HepG2 (cell line): Measurements from ENCODE around the gene GANC. TPM values are rescaled to one million over a fixed set of nuclear protein-coding genes. Genes with fewer than 3 reads are reported as not detected.

Source experiments
- AGO2 ChIP-seq: fragments of 200-400 bp; formaldehyde crosslinking; optimal IDR thresholded peaks from 2 replicates; pipeline ENCODE3; 2017; ENCODE audit warnings: mild to moderate bottlenecking, low read depth, low read length, moderate library complexity
- CC2D1A ChIP-seq: sonication (generic); formaldehyde crosslinking; IDR thresholded peaks from 2 replicates; pipeline ENCODE4 v1.8.1; 2023; ENCODE audit warnings: mild to moderate bottlenecking, missing genetic modification reagents
- FOXA3 ChIP-seq: IDR thresholded peaks from 2 replicates; pipeline ENCODE4 v1.6.1; 2016; ENCODE audit warnings: missing genetic modification reagents, missing compliant biosample characterization
- FOXO1 ChIP-seq: sonication (generic); formaldehyde crosslinking; IDR thresholded peaks from 2 replicates; pipeline ENCODE4 v1.4.0; 2020; ENCODE audit warnings: missing genetic modification reagents
- HOXA5 ChIP-seq: sonication (generic); formaldehyde crosslinking; IDR thresholded peaks from 2 replicates; pipeline ENCODE4 v1.4.0; 2020; ENCODE audit warnings: missing genetic modification reagents
- MTF1 ChIP-seq: sonication (generic); formaldehyde crosslinking; IDR thresholded peaks from 2 replicates; pipeline ENCODE4 v1.5.0; 2020; ENCODE audit warnings: missing genetic modification reagents
- MXI1 ChIP-seq: IDR thresholded peaks from 3 replicates; pipeline ENCODE4 v1.6.1; 2012; ENCODE audit warnings: low read depth, low read length, inconsistent platforms, borderline replicate concordance
- NR2C2 ChIP-seq: sonication (generic); formaldehyde crosslinking; IDR thresholded peaks from 2 replicates; pipeline ENCODE4 v1.4.0; 2020; ENCODE audit warnings: missing genetic modification reagents, mild to moderate bottlenecking, moderate library complexity, borderline replicate concordance
- NR3C1 ChIP-seq: sonication (generic); formaldehyde crosslinking; IDR thresholded peaks from 2 replicates; pipeline ENCODE4 v1.4.0; 2020; ENCODE audit warnings: missing genetic modification reagents
- SMARCE1 ChIP-seq: fragments of 450-650 bp; IDR thresholded peaks from 2 replicates; pipeline ENCODE4 v1.6.1; 2017; ENCODE audit warnings: borderline replicate concordance
- SNAPC2 ChIP-seq: sonication (generic); formaldehyde crosslinking; IDR thresholded peaks from 2 replicates; pipeline ENCODE4 v1.8.1; 2022; ENCODE audit warnings: mild to moderate bottlenecking, missing genetic modification reagents
- TAF15 ChIP-seq: fragments of 200-400 bp; formaldehyde crosslinking; IDR thresholded peaks from one replicate; pipeline ENCODE4 v1.6.1; 2018; ENCODE audit warnings: mild to moderate bottlenecking, low read depth, low read length; ENCODE audit not compliant: poor library complexity, severe bottlenecking
- ZNF557 ChIP-seq: sonication (generic); formaldehyde crosslinking; IDR thresholded peaks from 2 replicates; pipeline ENCODE4 v1.4.0; 2020; ENCODE audit warnings: missing genetic modification reagents
- ZNF713 ChIP-seq: sonication (generic); formaldehyde crosslinking; IDR thresholded peaks from 2 replicates; pipeline ENCODE4 v1.4.0; 2020; ENCODE audit warnings: mild to moderate bottlenecking, missing genetic modification reagents
- ZSCAN31 ChIP-seq: sonication (generic); formaldehyde crosslinking; IDR thresholded peaks from 2 replicates; pipeline ENCODE4 v1.5.0; 2020; ENCODE audit warnings: low read depth, mild to moderate bottlenecking, missing genetic modification reagents
- polyA plus RNA-seq, 8 experiments: library from polyadenylated mRNA; depleted of rRNA in 3 of 8; stranded (reverse) in 7 of 8; unstranded in 1 of 8; fragments of >200 nt; fragmentation: Illumina TruSeq in 4 of 8; extraction: Trizol in 4 of 8; gene quantifications; 2 replicates each; pipeline versions ENCODE4 v1.2.1 to v1.2.3, GENCODE V29; 2011 to 2016; ENCODE audit warnings: low read depth in 4 of 8, missing spikeins in 1 of 8, mixed read lengths in 1 of 8; ENCODE audit not compliant: insufficient read depth in 1 of 8
- total RNA-seq, 5 experiments: library from RNA; depleted of rRNA; stranded (reverse); fragments of >200 nt; fragmentation: Illumina TruSeq; extraction: Trizol; gene quantifications; 2 replicates each; pipeline ENCODE4 v1.2.3, GENCODE V29; 2016; ENCODE audit warnings: low read depth in 1 of 5
- TF ChIP-seq, protein P1 (sequence below): sonication (generic); formaldehyde crosslinking; IDR thresholded peaks from 2 replicates; pipeline ENCODE4 v1.4.0; 2020; ENCODE audit warnings: mild to moderate bottlenecking, missing genetic modification reagents
- TF ChIP-seq, protein P2 (sequence below): sonication (generic); formaldehyde crosslinking; IDR thresholded peaks from 2 replicates; pipeline ENCODE4 v1.8.1; 2023; ENCODE audit warnings: mild to moderate bottlenecking, missing genetic modification reagents, borderline replicate concordance
- TF ChIP-seq, protein P3 (sequence below): IDR thresholded peaks from 2 replicates; pipeline ENCODE4 v1.6.1; 2016; ENCODE audit warnings: mild to moderate bottlenecking, missing biosample characterization, missing genetic modification reagents
- TF ChIP-seq, protein P4 (sequence below): sonication (generic); formaldehyde crosslinking; IDR thresholded peaks from 2 replicates; pipeline ENCODE4 v1.4.0; 2020; ENCODE audit warnings: missing genetic modification reagents, borderline replicate concordance
- TF ChIP-seq, protein P5 (sequence below): sonication (generic); formaldehyde crosslinking; IDR thresholded peaks from 2 replicates; pipeline ENCODE4 v1.4.0; 2020; ENCODE audit warnings: mild to moderate bottlenecking, missing genetic modification reagents
- TF ChIP-seq, protein P6 (sequence below): IDR thresholded peaks from 2 replicates; pipeline ENCODE4 v1.6.1; 2016; ENCODE audit warnings: control low read depth

GANC gene
- total and polyA plus RNA-seq, 2 of the 13 experiments (the other 11 are each of a cell fraction or from before 2014, with no cell fraction given): 17.0 to 21.0 TPM

DNA sequence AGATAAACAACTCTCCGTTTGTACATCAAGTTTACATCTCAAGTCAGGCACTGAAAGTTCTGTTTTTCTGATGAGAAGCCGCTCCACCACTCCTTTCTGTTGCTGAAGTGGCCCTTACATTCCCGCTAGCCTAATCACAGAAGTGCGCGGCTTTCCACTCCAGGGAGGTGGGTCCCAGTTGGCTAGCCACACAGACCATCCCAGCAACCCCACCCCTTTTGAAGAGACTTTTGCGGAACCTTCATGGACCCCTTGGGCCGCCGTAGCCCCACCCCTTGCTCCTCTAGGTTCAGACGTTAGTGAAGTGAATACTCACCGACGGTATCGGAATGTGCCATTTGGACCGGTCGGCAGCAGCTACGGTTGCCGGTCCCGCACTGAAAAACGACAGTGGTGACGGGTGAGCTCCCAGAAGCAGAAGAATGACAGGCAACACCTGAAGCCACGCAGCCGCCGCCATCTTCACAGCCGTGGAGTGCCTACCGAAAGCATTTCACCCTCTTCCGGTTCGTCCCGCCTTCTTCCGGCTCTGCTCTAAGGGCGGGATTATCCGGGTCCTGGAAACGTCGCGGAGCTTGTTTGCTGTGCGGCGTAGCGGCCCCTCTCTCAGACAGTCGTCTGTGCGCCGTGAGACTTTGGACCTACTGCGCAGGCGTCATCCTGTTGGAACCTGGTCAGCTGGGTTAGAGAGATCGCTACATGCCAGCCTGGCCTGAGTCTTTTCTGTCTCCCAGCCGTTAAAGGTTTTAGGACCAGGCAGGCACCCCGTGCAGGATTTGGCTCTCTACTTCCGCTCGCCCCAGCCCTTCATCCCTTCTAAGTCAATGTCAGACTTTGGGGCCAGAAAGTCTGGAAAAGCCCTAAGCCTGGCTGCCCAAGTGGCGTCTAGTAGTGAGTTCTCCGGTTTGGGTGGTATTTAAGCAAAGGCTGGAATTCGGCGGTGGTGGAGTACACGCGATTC is at the start of gene GANC, which contains the start of gene TMEM87A (continued):
- no peak; the same call in 1 of the 2 replicates for TF ChIP-seq HOXA5
- TF ChIP-seq FOXO1 (CRISPR knock-in tag): no peak
- no peak for TF ChIP-seq CC2D1A (CRISPR knock-in tag)
- TF ChIP-seq, protein P1, sequence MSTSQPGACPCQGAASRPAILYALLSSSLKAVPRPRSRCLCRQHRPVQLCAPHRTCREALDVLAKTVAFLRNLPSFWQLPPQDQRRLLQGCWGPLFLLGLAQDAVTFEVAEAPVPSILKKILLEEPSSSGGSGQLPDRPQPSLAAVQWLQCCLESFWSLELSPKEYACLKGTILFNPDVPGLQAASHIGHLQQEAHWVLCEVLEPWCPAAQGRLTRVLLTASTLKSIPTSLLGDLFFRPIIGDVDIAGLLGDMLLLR (CRISPR knock-in tag): peak; percentile 19; the same call in 1 of the 2 replicates
- no peak; the same call in 1 of the 2 replicates for TF ChIP-seq ZNF557 (CRISPR knock-in tag)
- TF ChIP-seq, protein P2, sequence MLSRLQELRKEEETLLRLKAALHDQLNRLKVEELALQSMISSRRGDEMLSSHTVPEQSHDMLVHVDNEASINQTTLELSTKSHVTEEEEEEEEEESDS (CRISPR knock-in tag): 0 out of 2 replicates have a peak, but pooled peaks have one; percentile 31
- peak; percentile 87 for TF ChIP-seq ZSCAN31 (CRISPR knock-in tag)
- peak; percentile 87 for TF ChIP-seq NR2C2
- TF ChIP-seq ZNF713 (CRISPR knock-in tag): 0 out of 2 replicates have a peak, but pooled peaks have one; percentile 39
- TF ChIP-seq, protein P3, sequence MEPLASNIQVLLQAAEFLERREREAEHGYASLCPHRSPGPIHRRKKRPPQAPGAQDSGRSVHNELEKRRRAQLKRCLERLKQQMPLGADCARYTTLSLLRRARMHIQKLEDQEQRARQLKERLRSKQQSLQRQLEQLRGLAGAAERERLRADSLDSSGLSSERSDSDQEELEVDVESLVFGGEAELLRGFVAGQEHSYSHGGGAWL (CRISPR knock-in tag): no peak
- TF ChIP-seq SNAPC2 (CRISPR knock-in tag): peak; percentile 95; the same call in 1 of the 2 replicates
- peak; percentile 59; the same call in 2 of the 3 replicates for TF ChIP-seq MXI1
- TF ChIP-seq AGO2: peak; percentile 32
- TF ChIP-seq NR3C1 (CRISPR knock-in tag): no peak
- no peak for TF ChIP-seq TAF15
- TF ChIP-seq, protein P4, sequence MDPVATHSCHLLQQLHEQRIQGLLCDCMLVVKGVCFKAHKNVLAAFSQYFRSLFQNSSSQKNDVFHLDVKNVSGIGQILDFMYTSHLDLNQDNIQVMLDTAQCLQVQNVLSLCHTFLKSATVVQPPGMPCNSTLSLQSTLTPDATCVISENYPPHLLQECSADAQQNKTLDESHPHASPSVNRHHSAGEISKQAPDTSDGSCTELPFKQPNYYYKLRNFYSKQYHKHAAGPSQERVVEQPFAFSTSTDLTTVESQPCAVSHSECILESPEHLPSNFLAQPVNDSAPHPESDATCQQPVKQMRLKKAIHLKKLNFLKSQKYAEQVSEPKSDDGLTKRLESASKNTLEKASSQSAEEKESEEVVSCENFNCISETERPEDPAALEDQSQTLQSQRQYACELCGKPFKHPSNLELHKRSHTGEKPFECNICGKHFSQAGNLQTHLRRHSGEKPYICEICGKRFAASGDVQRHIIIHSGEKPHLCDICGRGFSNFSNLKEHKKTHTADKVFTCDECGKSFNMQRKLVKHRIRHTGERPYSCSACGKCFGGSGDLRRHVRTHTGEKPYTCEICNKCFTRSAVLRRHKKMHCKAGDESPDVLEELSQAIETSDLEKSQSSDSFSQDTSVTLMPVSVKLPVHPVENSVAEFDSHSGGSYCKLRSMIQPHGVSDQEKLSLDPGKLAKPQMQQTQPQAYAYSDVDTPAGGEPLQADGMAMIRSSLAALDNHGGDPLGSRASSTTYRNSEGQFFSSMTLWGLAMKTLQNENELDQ (CRISPR knock-in tag): no peak
- TF ChIP-seq, protein P5, sequence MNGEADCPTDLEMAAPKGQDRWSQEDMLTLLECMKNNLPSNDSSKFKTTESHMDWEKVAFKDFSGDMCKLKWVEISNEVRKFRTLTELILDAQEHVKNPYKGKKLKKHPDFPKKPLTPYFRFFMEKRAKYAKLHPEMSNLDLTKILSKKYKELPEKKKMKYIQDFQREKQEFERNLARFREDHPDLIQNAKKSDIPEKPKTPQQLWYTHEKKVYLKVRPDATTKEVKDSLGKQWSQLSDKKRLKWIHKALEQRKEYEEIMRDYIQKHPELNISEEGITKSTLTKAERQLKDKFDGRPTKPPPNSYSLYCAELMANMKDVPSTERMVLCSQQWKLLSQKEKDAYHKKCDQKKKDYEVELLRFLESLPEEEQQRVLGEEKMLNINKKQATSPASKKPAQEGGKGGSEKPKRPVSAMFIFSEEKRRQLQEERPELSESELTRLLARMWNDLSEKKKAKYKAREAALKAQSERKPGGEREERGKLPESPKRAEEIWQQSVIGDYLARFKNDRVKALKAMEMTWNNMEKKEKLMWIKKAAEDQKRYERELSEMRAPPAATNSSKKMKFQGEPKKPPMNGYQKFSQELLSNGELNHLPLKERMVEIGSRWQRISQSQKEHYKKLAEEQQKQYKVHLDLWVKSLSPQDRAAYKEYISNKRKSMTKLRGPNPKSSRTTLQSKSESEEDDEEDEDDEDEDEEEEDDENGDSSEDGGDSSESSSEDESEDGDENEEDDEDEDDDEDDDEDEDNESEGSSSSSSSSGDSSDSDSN (CRISPR knock-in tag): peak; percentile 5; the same call in 1 of the 2 replicates
- TF ChIP-seq, protein P6, sequence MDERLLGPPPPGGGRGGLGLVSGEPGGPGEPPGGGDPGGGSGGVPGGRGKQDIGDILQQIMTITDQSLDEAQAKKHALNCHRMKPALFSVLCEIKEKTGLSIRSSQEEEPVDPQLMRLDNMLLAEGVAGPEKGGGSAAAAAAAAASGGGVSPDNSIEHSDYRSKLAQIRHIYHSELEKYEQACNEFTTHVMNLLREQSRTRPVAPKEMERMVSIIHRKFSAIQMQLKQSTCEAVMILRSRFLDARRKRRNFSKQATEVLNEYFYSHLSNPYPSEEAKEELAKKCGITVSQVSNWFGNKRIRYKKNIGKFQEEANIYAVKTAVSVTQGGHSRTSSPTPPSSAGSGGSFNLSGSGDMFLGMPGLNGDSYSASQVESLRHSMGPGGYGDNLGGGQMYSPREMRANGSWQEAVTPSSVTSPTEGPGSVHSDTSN (CRISPR knock-in tag): no peak
- TF ChIP-seq FOXA3 (CRISPR knock-in tag): peak; percentile 58
- no peak for TF ChIP-seq MTF1 (CRISPR knock-in tag)
- no peak for TF ChIP-seq SMARCE1
